Activated T-cell treated with anti-CD3 and anti-CD28 coated beads, Interleukin-2, amount 50 U/mL, for 1 hour (primary cell): Measurements from ENCODE around the gene GPR119.
"Not testable (repeated sequence)": the region's sequence is repeated elsewhere in the genome, so short reads cannot be mapped to it uniquely, and the experiment has no call there.

ENCODE experiments used
- DNase-seq: peaks from one replicate; pipeline ENCODE4 v3.0.0-alpha.2; 2020

Gene GPR119

GRCh38 chrX:130338869-130339268 lies 46.6 kb downstream of the GPR119 start:
- not testable (repeated sequence) for DNase-seq

- DNase-seq, result no peak
Measured at GRCh38 chrX:130336531-130336930, 48.9 kb downstream of the GPR119 start.
